Myocyte (in vitro differentiated cells): ENCODE results near the gene MAP1LC3A. TPM values are rescaled to one million over a fixed set of nuclear protein-coding genes. Genes with fewer than 3 reads are reported as not detected.

ENCODE experiments used
- DNase-seq: peaks from one replicate; pipeline ENCODE4 v3.0.0-alpha.2; 2012; ENCODE audit warnings: low read depth
- total RNA-seq: library from RNA; depleted of rRNA; stranded (reverse); fragments of >200 nt; gene quantifications from 2 replicates; pipeline ENCODE4 v1.2.3, GENCODE V29; 2014

MAP1LC3A gene
- total RNA-seq, 1 donor from 2014 or later, result 104 TPM

DNA sequence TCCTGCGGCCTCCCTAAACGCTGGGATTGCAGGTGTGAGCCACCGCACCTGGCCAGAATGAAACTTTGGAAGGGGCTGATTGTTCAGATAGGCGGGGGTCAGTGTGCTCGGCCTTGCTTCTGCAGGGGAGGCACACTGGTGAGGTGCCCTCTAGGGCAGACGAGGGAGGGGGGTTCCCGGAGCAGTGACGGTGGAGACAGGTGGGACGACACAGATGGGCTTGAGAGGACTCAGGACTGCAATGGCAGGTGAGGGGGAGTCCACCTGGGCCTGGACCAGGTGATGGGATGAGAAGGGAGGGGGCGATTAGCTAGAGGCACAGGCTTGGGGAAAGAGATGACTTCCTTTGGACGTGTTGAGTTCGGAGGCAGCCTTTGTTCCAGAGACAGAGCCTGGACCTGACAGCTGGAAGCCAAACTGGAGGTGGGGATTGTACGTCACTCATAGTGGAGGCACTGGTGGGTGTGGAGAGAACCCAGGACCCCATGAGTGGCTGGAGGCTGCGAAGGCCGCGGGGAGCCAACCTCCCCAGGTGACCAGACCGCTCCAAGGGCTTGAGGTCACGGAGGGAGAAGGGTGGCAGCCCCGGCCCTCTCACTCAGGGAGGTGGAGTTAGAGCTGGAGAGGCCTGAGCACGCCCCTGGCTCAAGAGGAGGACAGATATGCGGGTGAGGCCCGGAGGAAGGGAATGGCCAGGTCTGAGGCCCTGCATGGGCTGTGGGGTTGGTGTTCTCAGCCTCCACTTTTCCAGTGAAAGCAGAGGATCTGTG is 10.5 kb upstream of the MAP1LC3A start:
- no peak for DNase-seq

DNA sequence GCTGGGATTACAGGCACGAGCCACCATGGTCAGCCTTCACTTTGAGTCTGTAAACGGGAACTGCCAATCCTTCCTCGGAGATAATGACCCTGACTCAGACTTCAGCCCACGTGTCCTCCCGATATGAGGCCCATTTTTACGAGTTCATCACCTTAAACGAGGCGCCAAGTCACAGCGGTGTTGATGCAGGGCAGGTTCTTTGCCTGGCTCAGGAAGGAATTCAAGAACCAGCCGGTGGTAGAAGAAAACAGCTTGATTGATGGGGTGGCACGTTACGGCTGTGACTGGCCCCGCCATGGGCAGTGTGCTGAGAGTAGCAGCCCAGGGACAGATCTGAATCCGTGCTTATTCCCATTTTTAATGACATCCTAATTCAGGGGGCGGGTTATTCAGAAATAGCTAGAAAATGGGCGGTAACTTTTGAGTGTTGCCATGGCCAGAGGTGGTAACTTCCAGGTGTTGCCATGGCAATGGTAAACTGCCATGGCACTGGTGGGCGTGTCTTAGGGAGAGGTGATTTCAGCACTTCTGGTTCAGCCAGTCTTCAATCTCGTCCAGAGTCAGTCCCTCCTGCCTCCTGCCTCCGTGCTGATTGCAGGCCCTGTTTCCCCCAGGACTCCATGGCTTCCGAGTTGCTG is 9.1 kb upstream of the MAP1LC3A start:
- DNase-seq, result no peak

DNA sequence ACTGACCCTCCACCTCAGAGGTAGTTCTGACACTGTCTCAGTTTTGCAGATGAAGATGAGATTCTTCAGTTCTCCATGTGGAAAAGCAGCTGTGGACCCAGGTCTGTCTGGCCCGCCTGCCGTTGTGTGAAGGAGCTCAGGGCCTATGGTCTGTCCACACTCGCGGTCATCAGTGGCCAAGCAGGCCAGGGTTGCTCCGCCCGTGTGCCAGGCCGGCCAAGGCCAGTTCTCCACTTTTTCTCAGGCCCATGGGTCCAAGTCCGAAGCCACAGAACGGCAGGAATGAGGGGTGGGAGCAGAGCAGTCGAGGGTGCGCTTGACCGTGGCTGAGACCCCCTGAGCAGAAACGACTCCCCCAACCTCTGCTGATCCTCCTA is 8.6 kb upstream of the MAP1LC3A start:
- no peak for DNase-seq

DNA sequence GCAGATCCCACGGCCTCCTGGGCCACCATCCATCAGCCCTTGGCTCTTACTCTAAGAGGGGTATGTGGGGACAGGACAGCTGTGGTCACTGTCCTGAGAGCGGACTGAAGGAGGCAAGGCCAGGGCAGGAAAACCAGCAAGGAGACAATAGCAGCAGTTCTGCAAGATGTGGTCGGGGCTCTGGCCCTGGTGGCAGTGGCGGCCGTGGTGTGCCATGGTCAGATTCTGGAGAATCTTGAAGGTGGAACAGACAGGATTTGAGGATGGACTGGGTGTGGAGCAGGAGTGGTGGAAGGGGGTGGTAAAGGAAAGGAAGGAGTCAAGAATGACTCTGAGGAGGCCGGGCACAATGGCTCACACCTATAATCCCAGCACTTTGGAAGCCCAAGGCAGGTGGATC is 5.9 kb upstream of the MAP1LC3A start:
- DNase-seq, result no peak

GRCh38 chr20:34553366-34553867 is 5.1 kb upstream of the MAP1LC3A start:
- peak; percentile 67 for DNase-seq

GRCh38 chr20:34557936-34558319 is 590 bp upstream of the MAP1LC3A start:
- no peak for DNase-seq

DNA sequence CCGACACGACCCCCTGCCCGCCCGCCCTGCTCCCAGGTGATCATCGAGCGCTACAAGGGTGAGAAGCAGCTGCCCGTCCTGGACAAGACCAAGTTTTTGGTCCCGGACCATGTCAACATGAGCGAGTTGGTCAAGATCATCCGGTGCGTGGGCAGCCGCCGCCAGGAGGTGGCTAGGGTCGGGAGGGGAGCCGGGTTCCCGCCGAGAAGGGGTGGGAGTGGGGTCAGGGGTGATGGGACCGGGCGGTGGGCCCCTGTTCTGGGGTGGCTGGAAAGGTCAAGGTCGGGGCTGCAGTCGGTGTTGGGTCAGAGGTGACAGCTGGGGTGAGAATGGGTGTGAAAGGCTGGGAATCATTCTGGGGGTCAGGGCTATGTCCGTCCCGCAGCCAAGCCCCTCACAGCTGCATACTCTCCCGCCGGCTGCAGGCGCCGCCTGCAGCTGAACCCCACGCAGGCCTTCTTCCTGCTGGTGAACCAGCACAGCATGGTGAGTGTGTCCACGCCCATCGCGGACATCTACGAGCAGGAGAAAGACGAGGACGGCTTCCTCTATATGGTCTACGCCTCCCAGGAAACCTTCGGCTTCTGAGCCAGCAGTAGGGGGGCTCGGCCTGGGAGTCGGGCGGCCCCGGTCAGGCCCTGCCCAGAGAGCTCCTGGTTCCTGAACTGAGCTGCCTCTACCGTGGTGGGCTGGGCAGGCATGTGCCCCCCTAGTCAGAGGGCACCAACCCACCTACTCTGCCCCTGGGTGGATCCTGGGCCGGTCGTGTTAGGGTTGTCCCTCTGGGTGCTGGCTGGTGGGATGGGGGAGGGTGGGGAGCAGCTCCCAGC is 1.0 kb downstream of the MAP1LC3A start:
- DNase-seq, result no peak

GRCh38 chr20:34560141-34560523 is 1.6 kb downstream of the MAP1LC3A start:
- no peak for DNase-seq

DNA sequence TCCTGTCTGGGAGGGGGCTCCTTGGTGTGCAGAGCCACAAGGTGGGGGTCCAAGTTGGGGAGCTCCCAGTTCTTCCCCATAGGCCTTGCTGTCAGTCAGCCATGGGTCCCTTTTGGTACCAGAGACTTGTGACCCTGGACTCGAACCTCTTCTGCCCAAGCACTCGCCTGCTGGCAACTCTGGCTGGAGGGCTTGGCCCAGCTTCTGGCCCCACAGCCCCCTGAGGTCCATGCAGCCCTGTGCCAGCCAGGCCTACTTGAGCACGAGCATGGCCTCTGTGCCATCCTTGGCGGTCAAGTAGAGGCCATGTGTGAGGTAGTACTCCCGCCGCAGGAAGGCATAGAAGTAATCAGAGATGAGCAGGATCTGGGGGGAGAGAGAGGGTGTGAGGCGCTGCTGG is 2.1 kb downstream of the MAP1LC3A start:
- no peak for DNase-seq

GRCh38 chr20:34561661-34562060 is 3.1 kb downstream of the MAP1LC3A start:
- no peak for DNase-seq

DNA sequence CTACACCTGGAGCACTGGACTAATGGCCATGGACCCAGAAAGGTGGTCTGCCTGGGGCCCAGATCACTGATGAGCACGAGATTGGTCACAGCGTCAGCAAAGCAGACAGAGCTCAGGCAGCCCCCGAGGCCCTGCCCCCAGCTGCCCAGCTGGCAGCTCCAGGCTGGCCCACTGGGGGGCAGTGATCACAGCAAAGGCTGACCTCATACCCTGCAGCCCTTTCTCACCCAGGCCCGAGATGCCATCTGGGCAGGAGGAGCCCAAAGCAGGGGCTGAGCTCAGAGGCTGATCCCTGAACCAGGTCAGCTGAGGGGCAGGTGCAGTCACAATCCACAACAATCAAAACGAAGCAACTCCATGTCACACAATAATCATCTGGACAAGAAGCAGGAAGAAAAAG is 4.1 kb downstream of the MAP1LC3A start:
- DNase-seq, result peak; percentile 77

GRCh38 chr20:34564833-34565232 is 6.3 kb downstream of the MAP1LC3A start:
- peak; percentile 37 for DNase-seq

DNA sequence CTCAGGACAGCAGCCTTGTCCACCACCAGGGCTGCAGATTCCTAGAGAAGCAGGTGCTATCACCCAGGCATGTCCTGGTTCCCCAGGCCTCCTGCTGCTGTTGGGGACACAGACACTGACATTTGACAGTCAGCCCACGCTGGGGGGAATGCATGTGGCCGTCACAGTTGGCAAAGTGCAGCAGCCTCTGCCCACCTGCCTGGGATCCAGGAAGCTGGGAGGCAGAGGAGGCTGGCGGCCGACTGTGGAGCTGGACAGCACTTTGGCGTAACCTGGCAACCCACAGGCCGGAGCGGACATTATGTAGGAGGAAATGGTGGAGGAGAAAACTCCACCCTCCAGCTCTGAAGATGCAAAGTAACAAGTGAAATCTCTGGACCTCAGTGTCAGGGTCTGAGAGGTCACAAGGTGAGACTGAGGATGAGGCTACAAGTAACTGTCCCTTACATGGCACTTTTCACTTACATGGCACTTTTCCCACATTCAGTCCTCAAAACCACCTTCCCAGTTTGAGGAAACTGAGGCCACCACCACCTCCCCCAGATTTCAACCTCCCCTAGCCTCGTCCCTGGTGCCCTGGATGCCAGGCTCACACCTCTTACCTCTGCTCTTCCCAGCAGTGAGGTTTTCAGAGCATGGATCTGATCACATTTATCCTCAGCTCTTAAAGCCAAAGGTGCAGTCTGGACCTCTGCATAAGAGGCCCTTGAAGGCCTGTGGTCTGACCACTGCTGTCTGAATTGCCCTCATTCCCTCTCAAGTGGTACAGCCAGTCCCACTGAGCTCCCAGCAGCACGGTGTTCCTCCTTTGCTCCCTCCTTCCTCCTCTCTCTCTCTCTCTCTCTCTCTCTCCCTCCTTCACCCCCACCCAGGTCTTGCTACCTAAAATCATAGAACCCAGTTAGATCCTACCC is 8.7 kb downstream of the MAP1LC3A start:
- DNase-seq, result no peak

DNA sequence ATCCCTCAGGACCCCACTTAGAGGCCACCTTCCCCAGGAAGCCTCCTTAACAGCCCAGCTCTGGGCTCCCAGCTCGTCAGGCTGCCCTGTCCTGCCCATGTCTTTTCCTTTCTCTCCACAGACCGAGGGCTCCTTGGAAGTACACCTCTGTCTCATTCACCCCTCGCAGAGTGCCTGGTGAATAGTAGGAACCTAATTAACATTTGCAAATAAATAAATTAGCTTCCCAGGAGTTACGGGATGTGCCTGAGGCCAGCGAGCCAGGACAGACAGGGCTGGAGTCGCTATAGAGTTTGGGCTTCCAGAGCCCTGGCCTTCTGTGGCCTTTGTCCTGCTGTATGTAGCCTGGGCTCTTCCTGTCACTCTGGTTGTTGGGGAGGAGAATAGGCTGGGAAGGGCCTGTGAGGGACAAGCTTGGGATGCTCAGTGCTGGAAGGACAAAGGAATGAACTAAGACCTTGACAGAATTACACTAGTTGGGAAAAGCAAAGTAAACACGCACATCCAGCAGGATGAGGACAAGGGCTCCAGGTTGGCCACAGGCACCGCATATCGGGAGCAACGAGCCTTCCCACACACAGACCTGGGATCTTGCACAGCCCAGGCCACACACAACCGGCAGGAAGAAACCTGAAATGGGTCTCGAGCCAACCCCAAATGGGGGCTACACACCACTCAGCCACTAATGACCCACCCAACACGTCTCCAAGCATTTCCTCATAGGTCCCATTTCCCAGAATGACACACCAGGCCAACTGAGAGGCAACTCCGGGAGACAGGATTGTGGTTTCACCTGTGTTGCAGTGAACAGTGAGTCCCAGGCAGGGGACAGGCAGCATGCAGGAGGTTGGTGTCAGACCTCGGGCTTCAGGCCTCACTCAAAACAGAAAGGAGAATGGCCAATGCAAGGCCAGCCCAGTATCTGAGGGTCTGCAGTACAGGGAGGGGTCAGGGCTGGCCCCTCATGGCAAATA is 9.7 kb downstream of the MAP1LC3A start:
- no peak for DNase-seq

- no peak for DNase-seq
Measured at GRCh38 chr20:34569598-34569997, 11.1 kb downstream of the MAP1LC3A start.

- peak; percentile 33 for DNase-seq
Measured at GRCh38 chr20:34570859-34571306, 12.4 kb downstream of the MAP1LC3A start.

DNA sequence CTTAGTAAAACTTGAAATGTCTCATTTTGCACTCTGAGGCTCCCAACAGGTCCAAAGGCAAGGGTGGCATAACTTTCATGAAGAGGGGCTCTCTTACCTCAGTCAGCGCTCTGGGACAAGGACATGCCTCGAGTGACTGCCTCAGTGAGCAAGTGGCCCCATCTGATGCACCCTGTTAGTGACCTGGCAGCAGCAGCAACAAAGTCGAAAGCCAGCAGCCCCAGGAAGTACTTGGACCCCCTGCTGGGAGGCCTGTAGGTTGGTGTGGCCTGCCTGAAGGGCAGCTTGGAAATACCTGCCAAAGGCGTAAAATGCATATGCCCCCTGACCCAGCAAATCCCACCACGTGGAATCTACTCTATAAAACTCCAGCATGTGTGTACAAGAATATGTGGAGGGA is 13.2 kb downstream of the MAP1LC3A start:
- DNase-seq, result no peak

DNA sequence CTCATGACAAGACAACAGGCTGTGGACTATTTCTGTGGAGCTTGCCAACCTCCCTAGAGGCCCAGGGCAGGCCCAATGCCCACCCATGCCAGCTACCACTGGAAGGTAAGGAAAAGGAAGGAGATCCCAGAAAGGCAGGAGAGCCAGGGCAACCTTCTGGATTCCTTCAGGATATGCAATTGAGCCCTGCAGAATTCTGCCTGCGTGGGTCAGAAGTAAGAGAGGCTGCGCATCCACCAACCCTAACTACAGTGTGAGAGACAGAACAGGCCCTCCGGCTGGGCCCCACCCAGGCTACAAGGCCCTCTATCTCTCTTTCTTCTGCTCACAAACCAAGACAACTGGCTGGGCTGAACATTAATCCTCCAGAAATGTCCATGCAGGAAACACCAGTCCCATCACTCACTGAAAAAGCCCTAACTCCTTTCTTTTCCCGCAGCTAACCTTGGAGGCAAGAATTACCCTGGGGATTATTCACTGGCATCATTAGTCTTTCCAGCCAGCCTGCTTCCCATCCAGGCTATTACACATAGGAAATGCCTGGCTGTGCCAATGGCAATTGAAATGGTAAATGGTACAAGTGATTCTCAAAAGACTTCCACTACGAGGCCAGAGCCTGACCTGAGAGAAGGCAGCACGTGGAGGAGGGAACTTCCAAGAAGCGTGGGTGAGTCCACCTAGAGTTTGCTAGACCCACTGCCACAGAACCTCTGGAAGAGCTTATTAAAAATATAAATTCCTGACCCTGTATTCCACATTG is 15.2 kb downstream of the MAP1LC3A start:
- no peak for DNase-seq

- DNase-seq, result no peak
Measured at GRCh38 chr20:34574426-34574825, 15.9 kb downstream of the MAP1LC3A start.
